ENCODE results near the gene CTSW. TPM values are rescaled to one million over a fixed set of nuclear protein-coding genes. Genes with fewer than 3 reads are reported as not detected.

The CTSW gene
- total RNA-seq, 1 donor = not detected

DNA sequence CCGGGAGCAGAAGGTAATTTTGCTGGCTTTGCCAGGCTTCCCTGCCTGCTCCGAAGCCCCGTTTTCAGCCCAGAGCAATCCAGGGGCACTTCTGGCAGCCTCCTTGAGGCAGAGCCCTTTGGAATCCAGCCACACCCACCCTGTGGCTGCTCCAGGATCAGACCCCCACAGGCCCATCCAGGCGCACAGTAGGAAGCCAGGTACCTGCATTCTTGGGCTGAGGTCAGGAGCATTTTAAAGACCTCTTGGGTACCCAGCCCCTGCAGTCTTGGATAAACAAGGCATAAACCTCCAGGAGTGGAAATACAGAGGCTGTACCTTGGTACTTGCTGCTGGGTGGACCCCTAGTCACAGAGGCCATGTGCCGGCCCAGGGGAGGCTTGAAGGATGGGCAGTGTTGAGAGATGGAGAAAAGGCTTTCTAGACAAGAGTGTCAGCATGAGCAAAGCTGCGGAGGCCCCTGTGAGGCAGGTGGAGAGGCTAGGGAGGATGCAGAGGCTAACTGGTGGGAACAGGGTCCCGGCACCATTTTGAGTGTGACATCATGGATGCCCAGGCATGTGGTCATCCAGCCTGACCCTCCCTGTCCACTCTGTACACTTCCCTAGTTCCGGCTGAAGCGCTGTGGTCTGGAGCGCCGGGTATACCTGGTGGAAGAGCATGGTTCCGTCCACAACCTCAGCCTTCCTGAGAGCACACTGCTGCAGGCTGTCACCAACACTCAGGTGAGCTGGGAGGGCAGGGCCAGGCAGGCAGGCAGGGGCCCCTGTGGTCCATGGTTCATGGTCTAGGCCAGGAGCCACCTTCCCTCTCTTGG, 15.5 kb upstream of the CTSW start:
- H3K9me3 ChIP-seq (ENCODE audit: low read depth, low read length) = no peaks in the 10 kb centered on the region
- peak; percentile 59 for DNase-seq (ENCODE audit: insufficient read length, low spot score, missing footprints)
- H3K27ac ChIP-seq (ENCODE audit: low read depth, low read length) = no peak overlapping the region
- H3K79me2 ChIP-seq (ENCODE audit: insufficient read depth, low read length) = peaks cover 44% of the 10 kb centered on the region
- no peak for TF ChIP-seq CTCF (IDR thresholded peaks at IDR 0.05; ENCODE audit: extremely low read depth, low read depth, low read length)
- no peak overlapping the region for H3K4me3 ChIP-seq (ENCODE audit: insufficient read depth, low read length)
- peaks cover 66% of the 10 kb centered on the region for H3K36me3 ChIP-seq (ENCODE audit: insufficient read depth, low read length)
- no peak overlapping the region for H2AFZ ChIP-seq (ENCODE audit: low read length)
- no peaks in the 10 kb centered on the region for H3K27me3 ChIP-seq (ENCODE audit: insufficient read depth, low read length)
- peaks cover 24% of the 10 kb centered on the region for H4K20me1 ChIP-seq (ENCODE audit: insufficient read depth, low read length)
- no peak overlapping the region for H3K4me2 ChIP-seq (ENCODE audit: insufficient read depth, low read length)
- H3K4me1 ChIP-seq (ENCODE audit: insufficient read depth, low read length) = peaks cover 23% of the 10 kb centered on the region

GRCh38 chr11:65864706-65865471, 14.7 kb upstream of the CTSW start:
- H3K27ac ChIP-seq (ENCODE audit: low read depth, low read length) = no peak overlapping the region
- no peaks in the 10 kb centered on the region for H3K27me3 ChIP-seq (ENCODE audit: insufficient read depth, low read length)
- no peaks in the 10 kb centered on the region for H3K9me3 ChIP-seq (ENCODE audit: low read depth, low read length)
- H3K79me2 ChIP-seq (ENCODE audit: insufficient read depth, low read length) = peaks cover 52% of the 10 kb centered on the region
- peaks cover 24% of the 10 kb centered on the region for H4K20me1 ChIP-seq (ENCODE audit: insufficient read depth, low read length)
- peak; percentile 75 for DNase-seq (ENCODE audit: insufficient read length, low spot score, missing footprints)
- no peak overlapping the region for H2AFZ ChIP-seq (ENCODE audit: low read length)
- peaks cover 74% of the 10 kb centered on the region for H3K36me3 ChIP-seq (ENCODE audit: insufficient read depth, low read length)
- no peak overlapping the region for H3K4me2 ChIP-seq (ENCODE audit: insufficient read depth, low read length)
- TF ChIP-seq CTCF (IDR thresholded peaks at IDR 0.05; ENCODE audit: extremely low read depth, low read depth, low read length) = no peak
- H3K4me3 ChIP-seq (ENCODE audit: insufficient read depth, low read length) = no peak overlapping the region
- peaks cover 15% of the 10 kb centered on the region for H3K4me1 ChIP-seq (ENCODE audit: insufficient read depth, low read length)

GRCh38 chr11:65865550-65866172, 14.0 kb upstream of the CTSW start:
- Histone ChIP-seq H3K9me3 (ENCODE audit: low read depth, low read length) (no peaks in the 10 kb centered on the region), H2AFZ (ENCODE audit: low read length) (no peak overlapping the region), H3K79me2 (ENCODE audit: insufficient read depth, low read length) (peaks cover 59% of the 10 kb centered on the region), H3K36me3 (ENCODE audit: insufficient read depth, low read length) (peaks cover 82% of the 10 kb centered on the region), H3K4me1 (ENCODE audit: insufficient read depth, low read length) (peaks cover 16% of the 10 kb centered on the region), H3K27ac (ENCODE audit: low read depth, low read length) (no peak overlapping the region), H4K20me1 (ENCODE audit: insufficient read depth, low read length) (peaks cover 30% of the 10 kb centered on the region), H3K4me3 (ENCODE audit: insufficient read depth, low read length) (no peak overlapping the region), H3K27me3 (ENCODE audit: insufficient read depth, low read length) (no peaks in the 10 kb centered on the region), H3K4me2 (ENCODE audit: insufficient read depth, low read length) (no peak overlapping the region)
- no peak for TF ChIP-seq CTCF (IDR thresholded peaks at IDR 0.05; ENCODE audit: extremely low read depth, low read depth, low read length)
- peak; percentile 48 for DNase-seq (ENCODE audit: insufficient read length, low spot score, missing footprints)

Measured in osteoblast (primary cell).